Ectodermal cell (in vitro differentiated cells): Measurements from ENCODE around the gene SMIM22.
A peak's percentile ranks its signal among the peaks of the same experiment; 100 is the strongest.

Experiments
- H3K27ac ChIP-seq: 2 replicates; pipeline ENCODE4 v1.7.0; 2013; ENCODE audit warnings: mild to moderate bottlenecking, low read depth, low read length; ENCODE audit not compliant: insufficient read depth, poor library complexity, severe bottlenecking
- H3K27me3 ChIP-seq: 2 replicates; pipeline ENCODE4 v1.7.0; 2013; ENCODE audit warnings: mild to moderate bottlenecking, low read length; ENCODE audit not compliant: insufficient read depth, control insufficient read depth, poor library complexity, severe bottlenecking
- H3K36me3 ChIP-seq: one replicate; pipeline ENCODE4 v1.7.0; 2013; ENCODE audit warnings: low read length; ENCODE audit not compliant: control insufficient read depth, insufficient read depth
- H3K4me1 ChIP-seq: one replicate; pipeline ENCODE4 v1.7.0; 2013; ENCODE audit warnings: low read length; ENCODE audit not compliant: control insufficient read depth, insufficient read depth
- H3K4me3 ChIP-seq: 2 replicates; pipeline ENCODE4 v1.7.0; 2013; ENCODE audit warnings: low read depth, low read length, control low read depth; ENCODE audit not compliant: insufficient read depth
- H3K9me3 ChIP-seq: 2 replicates; pipeline ENCODE4 v1.7.0; 2013; ENCODE audit warnings: mild to moderate bottlenecking, low read length, moderate library complexity; ENCODE audit not compliant: control insufficient read depth
- WGBS, 2 experiments: methylation state at CpG; one replicate each; pipeline ENCODE4 v1.1.7; 2013; ENCODE audit warnings: missing lambda C conversion rate in 2 of 2; 5-methylcytosine and 5-hydroxymethylcytosine counted together

Gene SMIM22

GRCh38 chr16:4802659-4803287 is 7.6 kb downstream of the SMIM22 start:
- H3K36me3 ChIP-seq: peaks cover 22% of the 10 kb centered on the region
- WGBS, 2 experiments: 0% methylated on average over 59 of the region's 59 CpGs
- H3K9me3 ChIP-seq: no peaks in the 10 kb centered on the region
- H3K27me3 ChIP-seq: no peaks in the 10 kb centered on the region
- peak overlapping the region; percentile 79 for H3K4me3 ChIP-seq
- H3K27ac ChIP-seq: peak overlapping the region; percentile 93
- peaks cover 13% of the 10 kb centered on the region for H3K4me1 ChIP-seq

GRCh38 chr16:4803401-4803844 is 8.3 kb downstream of the SMIM22 start:
- Histone ChIP-seq H3K4me3 (peak overlapping the region; percentile 79), H3K27ac (no peak overlapping the region)

GRCh38 chr16:4803898-4804762 is 9.0 kb downstream of the SMIM22 start:
- Histone ChIP-seq H3K4me1 (peaks cover 13% of the 10 kb centered on the region), H3K27ac (no peak overlapping the region), H3K9me3 (no peaks in the 10 kb centered on the region), H3K4me3 (no peak overlapping the region), H3K36me3 (peaks cover 31% of the 10 kb centered on the region), H3K27me3 (no peaks in the 10 kb centered on the region)
- WGBS, 2 experiments: 88 to 90% methylated on average over 26 of the region's 26 CpGs

More at GRCh38 chr16:4803401-4803844, 8.3 kb downstream of the SMIM22 start:
- Histone ChIP-seq H3K9me3 (no peaks in the 10 kb centered on the region), H3K36me3 (peaks cover 27% of the 10 kb centered on the region), H3K27me3 (no peaks in the 10 kb centered on the region), H3K4me1 (peaks cover 13% of the 10 kb centered on the region)
- WGBS, 2 experiments: 69 to 70% methylated on average over 8 of the region's 8 CpGs

- H3K27ac ChIP-seq: no peak overlapping the region
- peaks cover 13% of the 10 kb centered on the region for H3K4me1 ChIP-seq
- no peak overlapping the region for H3K4me3 ChIP-seq
- peaks cover 30% of the 10 kb centered on the region for H3K36me3 ChIP-seq
- no peaks in the 10 kb centered on the region for H3K9me3 ChIP-seq
- WGBS, 2 experiments: 95% methylated on average over 11 of the region's 11 CpGs
- H3K27me3 ChIP-seq: no peaks in the 10 kb centered on the region
These were observed 10.1 kb downstream of the SMIM22 start for GRCh38 chr16:4805231-4805630.

- H3K27ac ChIP-seq: no peak overlapping the region
- no peaks in the 10 kb centered on the region for H3K27me3 ChIP-seq
- H3K4me1 ChIP-seq: peaks cover 13% of the 10 kb centered on the region
- 91 to 96% methylated on average over 6 of the region's 6 CpGs for WGBS, 2 experiments
- no peak overlapping the region for H3K4me3 ChIP-seq
- H3K9me3 ChIP-seq: no peaks in the 10 kb centered on the region
- H3K36me3 ChIP-seq: peaks cover 34% of the 10 kb centered on the region
These were observed 11.1 kb downstream of the SMIM22 start for GRCh38 chr16:4806280-4806679.

GRCh38 chr16:4811242-4811641 is 16.1 kb downstream of the SMIM22 start:
- no peak overlapping the region for H3K27ac ChIP-seq
- no peaks in the 10 kb centered on the region for H3K4me1 ChIP-seq
- H3K27me3 ChIP-seq: no peaks in the 10 kb centered on the region
- no peak overlapping the region for H3K4me3 ChIP-seq
- H3K36me3 ChIP-seq: peaks cover 62% of the 10 kb centered on the region
- WGBS, 2 experiments: 91 to 97% methylated on average over 3 of the region's 3 CpGs
- no peaks in the 10 kb centered on the region for H3K9me3 ChIP-seq

GRCh38 chr16:4811773-4812172 is 16.6 kb downstream of the SMIM22 start:
- Histone ChIP-seq H3K9me3 (no peaks in the 10 kb centered on the region), H3K4me1 (no peaks in the 10 kb centered on the region), H3K27me3 (no peaks in the 10 kb centered on the region), H3K4me3 (no peak overlapping the region), H3K36me3 (peaks cover 59% of the 10 kb centered on the region), H3K27ac (no peak overlapping the region)
- 94 to 96% methylated on average over 9 of the region's 9 CpGs for WGBS, 2 experiments

- no peaks in the 10 kb centered on the region for H3K9me3 ChIP-seq
- H3K4me3 ChIP-seq: no peak overlapping the region
- H3K36me3 ChIP-seq: peaks cover 46% of the 10 kb centered on the region
- no peak overlapping the region for H3K27ac ChIP-seq
- H3K4me1 ChIP-seq: no peaks in the 10 kb centered on the region
- WGBS, 2 experiments: 94 to 96% methylated on average over 16 of the region's 16 CpGs
- no peaks in the 10 kb centered on the region for H3K27me3 ChIP-seq
These were observed 18.3 kb downstream of the SMIM22 start for GRCh38 chr16:4813251-4814003.

GRCh38 chr16:4814046-4814445 is 18.9 kb downstream of the SMIM22 start:
- Histone ChIP-seq H3K4me1 (no peaks in the 10 kb centered on the region), H3K27me3 (no peaks in the 10 kb centered on the region), H3K4me3 (no peak overlapping the region), H3K9me3 (no peaks in the 10 kb centered on the region), H3K27ac (no peak overlapping the region), H3K36me3 (peaks cover 43% of the 10 kb centered on the region)
